GM23338 (cell line): ENCODE results near the gene METRNL.

Source experiments
- CTCF ChIP-seq, 2 experiments: fragments of 200-600 bp in 1 of 2; sonication (generic) in 1 of 2; conservative IDR thresholded peaks; 2 replicates each; pipeline versions ENCODE4 v1.5.1 to v1.6.1; 2016 to 2017; ENCODE audit warnings: antibody characterized with exemption in 2 of 2, low read depth in 2 of 2, mild to moderate bottlenecking in 2 of 2, moderate library complexity in 1 of 2
- ETS1 ChIP-seq: IDR thresholded peaks from 2 replicates; pipeline ENCODE4 v1.6.1; 2016; ENCODE audit warnings: antibody characterized with exemption
- EZH2 ChIP-seq: fragments of 200-600 bp; sonication (generic); IDR thresholded peaks from one replicate; pipeline ENCODE4 v1.8.0; 2017; ENCODE audit warnings: antibody characterized with exemption, mild to moderate bottlenecking, low read depth; ENCODE audit not compliant: unreplicated experiment
- EZH2phosphoT487 ChIP-seq: fragments of 200-600 bp; sonication (generic); IDR thresholded peaks from one replicate; pipeline ENCODE4 v1.8.1; 2018; ENCODE audit warnings: antibody characterized with exemption; ENCODE audit not compliant: unreplicated experiment
- JUNB ChIP-seq: IDR thresholded peaks from one replicate; pipeline ENCODE4 v1.6.1; 2016; ENCODE audit warnings: antibody characterized with exemption; ENCODE audit not compliant: unreplicated experiment
- POLR2AphosphoS5 ChIP-seq: IDR thresholded peaks from 2 replicates; pipeline ENCODE4 v1.6.1; 2016; ENCODE audit warnings: antibody characterized with exemption, low read depth
- REST ChIP-seq: IDR thresholded peaks from one replicate; pipeline ENCODE4 v1.6.1; 2018; ENCODE audit warnings: antibody characterized with exemption; ENCODE audit not compliant: unreplicated experiment

GRCh38 chr17:83056583-83057396 is 22.6 kb upstream of the METRNL start:
- TF ChIP-seq CTCF (conservative IDR thresholded peaks at IDR 0.05; ENCODE audit: low read depth in 2 of 2) (no peak), POLR2AphosphoS5 (no peak), REST (no peak), EZH2 (no peak), JUNB (no peak), EZH2phosphoT487 (no peak), ETS1 (no peak)
